ENCODE measurements around the gene TRPV4. TPM values are rescaled to one million over a fixed set of nuclear protein-coding genes. Genes with fewer than 3 reads are reported as not detected.

TRPV4 gene
- total RNA-seq, 1 donor from 2014 or later = 0.75 TPM

DNA sequence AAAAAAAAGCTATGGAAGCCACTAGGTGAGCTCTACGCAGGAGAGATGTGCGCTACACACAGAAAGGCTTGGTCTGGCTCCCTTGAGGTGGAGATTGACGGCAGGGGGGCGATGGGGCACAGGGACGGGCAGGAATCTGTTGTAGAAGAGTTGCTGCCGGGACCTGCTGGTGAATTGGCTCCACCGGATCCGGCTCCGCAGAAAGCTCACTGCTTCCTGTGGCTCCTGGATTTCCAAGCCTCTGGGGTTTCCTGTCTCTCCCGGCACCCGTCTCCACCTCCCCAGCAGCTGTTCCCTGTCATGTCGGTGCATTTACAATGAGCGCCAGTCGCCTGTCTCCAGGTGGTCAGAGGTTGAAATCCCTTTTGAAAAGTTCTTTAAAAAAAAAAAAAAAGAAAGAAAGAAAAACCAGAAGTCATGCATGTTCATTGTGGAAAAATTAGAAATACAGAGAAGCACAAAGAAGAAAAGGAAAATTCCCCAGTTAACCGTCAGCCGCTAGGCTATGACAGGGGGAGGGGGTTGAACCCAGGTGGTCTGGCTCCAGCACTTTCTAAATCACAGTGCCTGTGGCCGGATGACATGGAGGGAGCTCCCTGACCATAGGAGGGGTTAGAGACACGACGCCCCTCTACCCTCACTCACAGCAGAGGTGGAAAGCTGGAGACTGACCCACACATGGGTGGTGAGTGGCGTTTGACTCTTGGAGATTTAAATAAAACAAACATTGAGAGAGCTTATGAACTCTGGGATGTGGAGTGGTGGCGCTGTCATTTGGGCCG lies 98.8 kb downstream of the TRPV4 start:
- H3K4me2 ChIP-seq (ENCODE audit: low read length) = no peak overlapping the region
- no peak overlapping the region for H3K27ac ChIP-seq (ENCODE audit: low read depth, low read length)
- Mint-ChIP-seq H3K36me3 (ENCODE audit: low read depth, unreplicated experiment) (peaks cover 1% of the 10 kb centered on the region), H3K27ac (ENCODE audit: unreplicated experiment) (no peak overlapping the region), H3K4me1 (ENCODE audit: low read depth, unreplicated experiment) (peaks cover 6% of the 10 kb centered on the region), H3K9me3 (ENCODE audit: unreplicated experiment) (no peaks in the 10 kb centered on the region), H3K4me3 (ENCODE audit: unreplicated experiment) (no peak overlapping the region), H3K27me3 (ENCODE audit: low read depth, unreplicated experiment) (peaks cover 31% of the 10 kb centered on the region)
- peaks cover 4% of the 10 kb centered on the region for H3K4me1 ChIP-seq (ENCODE audit: insufficient read depth, low read length)
- peaks cover 19% of the 10 kb centered on the region for H3K27me3 ChIP-seq (ENCODE audit: insufficient read depth, low read length)
- H3K4me3 ChIP-seq (ENCODE audit: insufficient read depth, low read depth, low read length) = no peak overlapping the region
- H2AFZ ChIP-seq (ENCODE audit: low read depth, low read length) = no peak overlapping the region
- H3K79me2 ChIP-seq (ENCODE audit: insufficient read depth, low read length) = no peaks in the 10 kb centered on the region
- no peaks in the 10 kb centered on the region for H3K9me3 ChIP-seq (ENCODE audit: insufficient read depth, low read depth, low read length)
- H3K9ac ChIP-seq (ENCODE audit: low read length) = no peak overlapping the region
- FAIRE-seq (no peak), DNase-seq (ENCODE audit: low read depth) (no peak)
- TF ChIP-seq, protein P1, sequence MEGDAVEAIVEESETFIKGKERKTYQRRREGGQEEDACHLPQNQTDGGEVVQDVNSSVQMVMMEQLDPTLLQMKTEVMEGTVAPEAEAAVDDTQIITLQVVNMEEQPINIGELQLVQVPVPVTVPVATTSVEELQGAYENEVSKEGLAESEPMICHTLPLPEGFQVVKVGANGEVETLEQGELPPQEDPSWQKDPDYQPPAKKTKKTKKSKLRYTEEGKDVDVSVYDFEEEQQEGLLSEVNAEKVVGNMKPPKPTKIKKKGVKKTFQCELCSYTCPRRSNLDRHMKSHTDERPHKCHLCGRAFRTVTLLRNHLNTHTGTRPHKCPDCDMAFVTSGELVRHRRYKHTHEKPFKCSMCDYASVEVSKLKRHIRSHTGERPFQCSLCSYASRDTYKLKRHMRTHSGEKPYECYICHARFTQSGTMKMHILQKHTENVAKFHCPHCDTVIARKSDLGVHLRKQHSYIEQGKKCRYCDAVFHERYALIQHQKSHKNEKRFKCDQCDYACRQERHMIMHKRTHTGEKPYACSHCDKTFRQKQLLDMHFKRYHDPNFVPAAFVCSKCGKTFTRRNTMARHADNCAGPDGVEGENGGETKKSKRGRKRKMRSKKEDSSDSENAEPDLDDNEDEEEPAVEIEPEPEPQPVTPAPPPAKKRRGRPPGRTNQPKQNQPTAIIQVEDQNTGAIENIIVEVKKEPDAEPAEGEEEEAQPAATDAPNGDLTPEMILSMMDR (IDR thresholded peaks at IDR 0.05; ENCODE audit: insufficient read depth, low read depth, low read length) = no peak
- no peak for TF ChIP-seq EZH2 (IDR thresholded peaks at IDR 0.05; ENCODE audit: insufficient read depth, low read length)
- no peaks in the 10 kb centered on the region for H4K20me1 ChIP-seq (ENCODE audit: insufficient read depth, low read length)
- no peaks in the 10 kb centered on the region for H3K36me3 ChIP-seq (ENCODE audit: insufficient read depth, low read length)

Small RNAs within 50 kb of the gene (microRNA-seq; reads per million reads assigned to microRNA genes)
- not detected for gene MIR4497

Other genes starting within 250 kb of the TRPV4 start
- gene FAM222A, start 119.6 kb downstream of the TRPV4 start, total RNA-seq = 1.2 and 1.4 TPM in 2 replicates
- 23.5 and 27.1 TPM in 2 replicates for gene GLTP, start 47.1 kb upstream of the TRPV4 start, total RNA-seq
- 6.8 and 8.6 TPM in 2 replicates for gene TCHP, start 66.9 kb upstream of the TRPV4 start, total RNA-seq
- gene GIT2, start 163.0 kb upstream of the TRPV4 start, total RNA-seq = 32.7 and 33.4 TPM in 2 replicates
- gene ANKRD13A, start 166.0 kb upstream of the TRPV4 start, total RNA-seq = 22.5 and 23.9 TPM in 2 replicates
- gene C12orf76, start 215.1 kb upstream of the TRPV4 start, total RNA-seq = 11.5 and 13.0 TPM in 2 replicates

All from astrocyte (in vitro differentiated cells and primary cell).